ENCODE results near the gene KCNMB2. TPM values are rescaled to one million over a fixed set of nuclear protein-coding genes. Genes with fewer than 3 reads are reported as not detected.
"Not testable (repeated sequence)": the region's sequence is repeated elsewhere in the genome, so short reads cannot be mapped to it uniquely, and the experiment has no call there.

Gene KCNMB2
- total and polyA plus RNA-seq, 9 donors = 11.7 to 25.3 (median 17.2) TPM

DNA sequence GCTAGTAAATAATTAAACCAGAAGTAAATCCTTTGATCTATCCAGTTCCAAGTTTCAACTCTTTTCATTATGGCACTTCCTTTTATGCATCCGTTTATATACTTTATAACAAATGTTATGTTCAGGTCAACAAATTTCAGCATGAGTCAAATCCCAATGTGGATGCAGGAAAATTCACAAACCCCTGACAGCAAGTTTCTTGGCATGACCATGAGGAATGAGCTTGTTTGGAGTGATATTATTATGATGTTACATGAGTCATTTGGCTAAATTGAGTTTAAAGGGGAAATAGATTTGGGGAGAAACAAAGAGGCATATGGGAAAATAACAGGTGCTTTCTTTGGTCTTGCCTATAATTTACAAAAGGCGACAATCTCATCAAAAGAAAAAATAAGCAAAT, 32.1 kb upstream of the KCNMB2 start:
- H3K27me3 ChIP-seq (ENCODE audit: control insufficient read depth, insufficient read depth, low read length) = no peaks in the 10 kb centered on the region
- WGBS (ENCODE audit: insufficient coverage) = no CpG with 5 or more reads among the region's 2 CpGs
- H3K9me3 ChIP-seq (replicated peaks; ENCODE audit: control insufficient read depth, low read depth, low read length) = no peaks in the 10 kb centered on the region
- H3K4me3 ChIP-seq (ENCODE audit: low read length) = no peak overlapping the region
- DNase-seq = peak; percentile 69
- H3K36me3 ChIP-seq (ENCODE audit: control insufficient read depth, insufficient read depth, low read length) = no peaks in the 10 kb centered on the region
- H3K27ac ChIP-seq (ENCODE audit: low read length) = no peak overlapping the region
- H3K4me1 ChIP-seq (ENCODE audit: control insufficient read depth, insufficient read depth, low read length) = no peaks in the 10 kb centered on the region

- Histone ChIP-seq H3K4me3 (ENCODE audit: low read length) (no peak overlapping the region), H3K36me3 (ENCODE audit: control insufficient read depth, insufficient read depth, low read length) (no peaks in the 10 kb centered on the region), H3K27me3 (ENCODE audit: control insufficient read depth, insufficient read depth, low read length) (no peaks in the 10 kb centered on the region), H3K4me1 (ENCODE audit: control insufficient read depth, insufficient read depth, low read length) (no peaks in the 10 kb centered on the region), H3K27ac (ENCODE audit: low read length) (no peak overlapping the region), H3K9me3 (replicated peaks; ENCODE audit: control insufficient read depth, low read depth, low read length) (no peaks in the 10 kb centered on the region)
- DNase-seq = no peak
- WGBS (ENCODE audit: insufficient coverage) = no CpG with 5 or more reads among the region's 3 CpGs
These were observed 30.4 kb upstream of the KCNMB2 start for GRCh38 chr3:178505832-178506231.

- no peak for DNase-seq
- no peaks in the 10 kb centered on the region for H3K4me1 ChIP-seq (ENCODE audit: control insufficient read depth, insufficient read depth, low read length)
- H3K9me3 ChIP-seq (replicated peaks; ENCODE audit: control insufficient read depth, low read depth, low read length) = no peaks in the 10 kb centered on the region
- H3K4me3 ChIP-seq (ENCODE audit: low read length) = no peak overlapping the region
- 73% methylated on average over 2 of the region's 5 CpGs for WGBS (ENCODE audit: insufficient coverage)
- H3K27ac ChIP-seq (ENCODE audit: low read length) = no peak overlapping the region
- no peaks in the 10 kb centered on the region for H3K36me3 ChIP-seq (ENCODE audit: control insufficient read depth, insufficient read depth, low read length)
- no peaks in the 10 kb centered on the region for H3K27me3 ChIP-seq (ENCODE audit: control insufficient read depth, insufficient read depth, low read length)
These were observed 28.5 kb upstream of the KCNMB2 start for GRCh38 chr3:178507507-178508442.

- no peak overlapping the region for H3K4me3 ChIP-seq (ENCODE audit: low read length)
- WGBS (ENCODE audit: insufficient coverage) = 100% methylated on average over 1 of the region's 2 CpGs
- no peaks in the 10 kb centered on the region for H3K36me3 ChIP-seq (ENCODE audit: control insufficient read depth, insufficient read depth, low read length)
- no peak for DNase-seq
- H3K9me3 ChIP-seq (replicated peaks; ENCODE audit: control insufficient read depth, low read depth, low read length) = no peaks in the 10 kb centered on the region
- H3K27me3 ChIP-seq (ENCODE audit: control insufficient read depth, insufficient read depth, low read length) = no peaks in the 10 kb centered on the region
- H3K27ac ChIP-seq (ENCODE audit: low read length) = no peak overlapping the region
- H3K4me1 ChIP-seq (ENCODE audit: control insufficient read depth, insufficient read depth, low read length) = peaks cover 1% of the 10 kb centered on the region
These were observed 27.8 kb upstream of the KCNMB2 start for GRCh38 chr3:178508443-178508825.

DNA sequence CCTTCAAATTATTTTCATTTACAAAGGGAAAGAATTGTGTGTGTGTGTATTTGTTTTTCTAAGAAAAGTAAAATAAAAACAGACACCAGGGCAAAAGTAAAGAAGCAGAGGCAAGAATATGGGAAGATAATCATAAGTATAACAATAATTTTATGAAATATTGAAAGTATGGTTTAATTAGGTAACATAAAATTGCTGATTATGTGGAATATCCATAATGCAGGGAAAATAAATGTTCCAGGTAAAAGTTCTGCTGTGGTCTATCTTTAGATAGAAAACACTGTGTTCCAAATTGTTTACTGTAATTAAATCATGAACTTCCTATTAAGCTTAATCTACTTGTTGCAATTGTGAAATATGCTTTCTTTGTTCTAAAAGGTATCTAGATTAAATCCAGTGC, 25.7 kb upstream of the KCNMB2 start:
- Histone ChIP-seq H3K4me3 (ENCODE audit: low read length) (no peak overlapping the region), H3K36me3 (ENCODE audit: control insufficient read depth, insufficient read depth, low read length) (no peaks in the 10 kb centered on the region), H3K27me3 (ENCODE audit: control insufficient read depth, insufficient read depth, low read length) (no peaks in the 10 kb centered on the region), H3K27ac (ENCODE audit: low read length) (no peak overlapping the region), H3K4me1 (ENCODE audit: control insufficient read depth, insufficient read depth, low read length) (peaks cover 9% of the 10 kb centered on the region), H3K9me3 (replicated peaks; ENCODE audit: control insufficient read depth, low read depth, low read length) (no peaks in the 10 kb centered on the region)
- no peak for DNase-seq

DNA sequence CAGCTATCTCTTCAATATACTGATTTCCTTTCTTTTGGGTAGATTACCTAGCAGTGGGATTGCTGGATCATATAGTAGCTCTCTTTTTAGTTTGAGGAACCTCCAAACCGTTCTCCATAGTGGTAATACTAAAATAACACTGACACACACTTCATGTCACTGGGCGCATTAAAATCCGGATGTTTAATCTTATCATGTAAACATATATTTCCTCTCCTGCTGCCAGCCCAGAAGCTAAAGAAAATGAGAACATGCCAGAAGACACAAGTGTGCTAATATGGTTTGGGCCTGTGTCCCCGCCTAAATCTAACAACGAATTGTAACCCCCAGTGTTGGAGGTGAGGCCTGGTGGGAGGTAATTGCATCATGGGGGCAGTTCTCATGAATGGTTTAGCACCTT, 23.6 kb upstream of the KCNMB2 start:
- DNase-seq = no peak
- no peak overlapping the region for H3K27ac ChIP-seq (ENCODE audit: low read length)
- no CpG with 5 or more reads among the region's 5 CpGs for WGBS (ENCODE audit: insufficient coverage)
- no peak overlapping the region for H3K4me3 ChIP-seq (ENCODE audit: low read length)
- no peaks in the 10 kb centered on the region for H3K27me3 ChIP-seq (ENCODE audit: control insufficient read depth, insufficient read depth, low read length)
- H3K4me1 ChIP-seq (ENCODE audit: control insufficient read depth, insufficient read depth, low read length) = peaks cover 9% of the 10 kb centered on the region
- no peaks in the 10 kb centered on the region for H3K36me3 ChIP-seq (ENCODE audit: control insufficient read depth, insufficient read depth, low read length)
- H3K9me3 ChIP-seq (replicated peaks; ENCODE audit: control insufficient read depth, low read depth, low read length) = no peaks in the 10 kb centered on the region

GRCh38 chr3:178513546-178514380, 22.5 kb upstream of the KCNMB2 start:
- Histone ChIP-seq H3K9me3 (replicated peaks; ENCODE audit: control insufficient read depth, low read depth, low read length) (no peaks in the 10 kb centered on the region), H3K27ac (ENCODE audit: low read length) (peak overlapping the region; percentile 16), H3K4me3 (ENCODE audit: low read length) (no peak overlapping the region), H3K27me3 (ENCODE audit: control insufficient read depth, insufficient read depth, low read length) (no peaks in the 10 kb centered on the region), H3K4me1 (ENCODE audit: control insufficient read depth, insufficient read depth, low read length) (peaks cover 9% of the 10 kb centered on the region), H3K36me3 (ENCODE audit: control insufficient read depth, insufficient read depth, low read length) (no peaks in the 10 kb centered on the region)
- WGBS (ENCODE audit: insufficient coverage) = 45% methylated on average over 3 of the region's 3 CpGs
- peak; percentile 44 for DNase-seq

DNA sequence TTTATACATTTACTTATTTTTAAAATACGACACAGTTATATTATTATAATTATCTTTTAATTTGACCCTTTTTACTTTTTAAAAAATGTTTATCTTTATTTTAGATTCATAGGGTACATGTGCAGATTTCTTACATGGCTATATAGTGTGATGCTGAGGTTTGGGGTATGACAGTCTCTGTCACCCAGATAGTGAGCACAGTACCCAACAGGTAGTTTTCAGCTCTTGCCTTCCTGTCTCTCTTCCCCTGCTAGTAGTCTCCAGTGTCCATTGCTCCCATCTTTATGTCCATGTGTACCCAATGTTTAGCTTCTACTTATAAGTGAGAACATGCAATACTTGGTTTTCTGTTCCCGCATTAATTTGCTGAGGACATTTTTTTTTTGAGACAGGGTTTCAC, 21.8 kb upstream of the KCNMB2 start:
- 100% methylated on average over 1 of the region's 2 CpGs for WGBS (ENCODE audit: insufficient coverage)
- H3K27ac ChIP-seq (ENCODE audit: low read length) = no peak overlapping the region
- no peaks in the 10 kb centered on the region for H3K36me3 ChIP-seq (ENCODE audit: control insufficient read depth, insufficient read depth, low read length)
- no peak for DNase-seq
- no peak overlapping the region for H3K4me3 ChIP-seq (ENCODE audit: low read length)
- peaks cover 9% of the 10 kb centered on the region for H3K4me1 ChIP-seq (ENCODE audit: control insufficient read depth, insufficient read depth, low read length)
- H3K27me3 ChIP-seq (ENCODE audit: control insufficient read depth, insufficient read depth, low read length) = no peaks in the 10 kb centered on the region
- no peaks in the 10 kb centered on the region for H3K9me3 ChIP-seq (replicated peaks; ENCODE audit: control insufficient read depth, low read depth, low read length)

GRCh38 chr3:178515076-178515744, 21.0 kb upstream of the KCNMB2 start:
- 60% methylated on average over 1 of the region's 6 CpGs for WGBS (ENCODE audit: insufficient coverage)
- not testable (repeated sequence) for H3K4me3 ChIP-seq (ENCODE audit: low read length); H3K4me1 ChIP-seq (ENCODE audit: control insufficient read depth, insufficient read depth, low read length); H3K27ac ChIP-seq (ENCODE audit: low read length); H3K36me3 ChIP-seq (ENCODE audit: control insufficient read depth, insufficient read depth, low read length); H3K9me3 ChIP-seq (replicated peaks; ENCODE audit: control insufficient read depth, low read depth, low read length); H3K27me3 ChIP-seq (ENCODE audit: control insufficient read depth, insufficient read depth, low read length)
- DNase-seq = peak; percentile 36

All from muscle of leg (tissue), 11 donors.